Progenitor cell of endocrine pancreas (in vitro differentiated cells): ENCODE results near the gene IGSF22. TPM values are rescaled to one million over a fixed set of nuclear protein-coding genes. Genes with fewer than 3 reads are reported as not detected.

Experiments
- DNase-seq: peaks from one replicate; pipeline ENCODE4 v3.0.0; 2021; ENCODE audit warnings: low spot score; ENCODE audit not compliant: unreplicated experiment
- H3K27ac Mint-ChIP-seq: 2 replicates; pipeline ENCODE4 v1.8.0; 2021; ENCODE audit warnings: mild to moderate bottlenecking, moderate library complexity, mixed read lengths
- H3K27me3 Mint-ChIP-seq: 2 replicates; pipeline ENCODE4 v1.8.0; 2021; ENCODE audit warnings: mixed read lengths
- H3K36me3 Mint-ChIP-seq: 2 replicates; pipeline ENCODE4 v1.8.0; 2022; ENCODE audit warnings: mixed read lengths; ENCODE audit not compliant: insufficient read depth
- H3K4me1 Mint-ChIP-seq: 2 replicates; pipeline ENCODE4 v1.8.0; 2021; ENCODE audit warnings: low read depth, mixed read lengths
- H3K4me3 Mint-ChIP-seq: 2 replicates; pipeline ENCODE4 v1.8.0; 2021; ENCODE audit warnings: low read depth, mild to moderate bottlenecking, moderate library complexity, mixed read lengths
- H3K9me3 Mint-ChIP-seq: 2 replicates; pipeline ENCODE4 v1.8.0; 2021; ENCODE audit warnings: low read depth, mixed read lengths
- CTCF ChIP-seq: fragments of 200-600 bp; sonication (generic); IDR thresholded peaks from one replicate; pipeline ENCODE4 v1.5.0; 2021; ENCODE audit warnings: antibody characterized with exemption, mild to moderate bottlenecking; ENCODE audit not compliant: unreplicated experiment
- total RNA-seq: library from RNA; stranded (reverse); gene quantifications from 2 replicates; pipeline ENCODE4 v1.2.1, GENCODE V29; 2021

The IGSF22 gene
- total RNA-seq, 1 donor from 2014 or later: 1.3 TPM

GRCh38 chr11:18771266-18772035, 45.5 kb upstream of the IGSF22 start:
- no peak for TF ChIP-seq CTCF
- Mint-ChIP-seq H3K27me3 (no peaks in the 10 kb centered on the region), H3K27ac (no peak overlapping the region), H3K36me3 (no peaks in the 10 kb centered on the region), H3K4me1 (peaks cover 4% of the 10 kb centered on the region), H3K9me3 (no peaks in the 10 kb centered on the region), H3K4me3 (no peak overlapping the region)
- DNase-seq: no peak

DNA sequence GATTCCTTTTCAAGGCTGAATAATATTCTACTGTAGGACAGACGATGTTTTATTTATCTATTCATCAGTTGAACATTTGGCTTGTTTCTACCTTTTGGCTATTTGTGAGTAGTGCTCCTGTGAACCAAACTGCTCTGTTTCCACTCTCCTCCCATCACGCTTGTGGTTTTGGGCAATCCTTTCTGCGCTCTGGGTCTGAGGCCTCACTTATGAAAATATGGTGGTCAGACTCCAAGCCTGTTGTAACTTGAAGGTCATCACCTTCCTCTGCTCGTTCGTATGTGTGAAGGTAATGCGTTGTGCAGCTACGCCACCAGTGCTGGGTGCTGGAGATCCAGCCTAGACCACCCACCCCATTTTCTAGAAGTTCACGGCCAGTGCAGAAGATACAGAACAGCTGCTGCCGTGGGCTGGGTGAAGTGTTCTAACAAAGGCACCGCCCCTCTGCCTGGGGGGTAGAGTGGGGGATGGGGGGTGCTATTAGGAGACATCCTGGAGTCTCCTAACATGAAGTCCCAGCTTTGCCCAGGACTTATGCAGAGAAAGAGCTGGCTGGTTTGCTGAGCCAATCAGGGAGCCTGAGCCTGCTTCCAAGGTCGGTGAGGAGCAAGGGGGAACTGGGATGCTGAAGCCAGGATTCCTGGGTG, 44.6 kb upstream of the IGSF22 start:
- H3K9me3 Mint-ChIP-seq: no peaks in the 10 kb centered on the region
- TF ChIP-seq CTCF: no peak
- no peaks in the 10 kb centered on the region for H3K27me3 Mint-ChIP-seq
- H3K4me1 Mint-ChIP-seq: peaks cover 4% of the 10 kb centered on the region
- H3K36me3 Mint-ChIP-seq: no peaks in the 10 kb centered on the region
- H3K4me3 Mint-ChIP-seq: no peak overlapping the region
- no peak for DNase-seq
- no peak overlapping the region for H3K27ac Mint-ChIP-seq

- no peak for TF ChIP-seq CTCF
- no peak overlapping the region for H3K4me3 Mint-ChIP-seq
- DNase-seq: no peak
These were observed 43.9 kb upstream of the IGSF22 start for GRCh38 chr11:18769802-18770456.

DNA sequence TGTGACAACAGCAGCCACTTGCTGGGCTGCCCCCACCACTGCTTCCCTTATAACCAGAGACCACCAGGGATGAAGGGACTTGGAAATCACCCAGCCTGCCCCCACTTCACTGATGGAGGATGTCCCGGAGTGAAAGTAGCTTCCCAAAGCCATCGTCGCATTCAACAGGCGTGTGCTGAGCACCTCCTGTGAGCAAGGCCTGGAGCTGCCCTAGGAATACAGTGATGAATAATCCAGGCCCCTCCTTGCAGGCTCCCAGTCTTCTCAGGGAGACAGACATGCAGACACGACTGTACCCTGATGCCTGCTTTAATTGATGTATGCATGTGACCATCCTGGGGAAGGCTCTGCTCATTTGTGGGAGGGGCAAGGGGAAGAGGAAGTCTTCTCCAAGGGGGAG, 43.0 kb upstream of the IGSF22 start:
- Mint-ChIP-seq H3K9me3 (no peaks in the 10 kb centered on the region), H3K36me3 (no peaks in the 10 kb centered on the region), H3K4me3 (no peak overlapping the region), H3K27ac (no peak overlapping the region), H3K27me3 (no peaks in the 10 kb centered on the region), H3K4me1 (peaks cover 4% of the 10 kb centered on the region)
- TF ChIP-seq CTCF: no peak
- DNase-seq: no peak

More at GRCh38 chr11:18769802-18770456, 43.9 kb upstream of the IGSF22 start:
- no peaks in the 10 kb centered on the region for H3K36me3 Mint-ChIP-seq
- H3K27ac Mint-ChIP-seq: peak overlapping the region; percentile 82
- peaks cover 4% of the 10 kb centered on the region for H3K4me1 Mint-ChIP-seq
- no peaks in the 10 kb centered on the region for H3K27me3 Mint-ChIP-seq
- no peaks in the 10 kb centered on the region for H3K9me3 Mint-ChIP-seq

- no peak overlapping the region for H3K4me3 Mint-ChIP-seq
- H3K4me1 Mint-ChIP-seq: peaks cover 4% of the 10 kb centered on the region
- no peaks in the 10 kb centered on the region for H3K36me3 Mint-ChIP-seq
- H3K27ac Mint-ChIP-seq: no peak overlapping the region
- no peak for DNase-seq
- no peaks in the 10 kb centered on the region for H3K27me3 Mint-ChIP-seq
- no peak for TF ChIP-seq CTCF
- no peaks in the 10 kb centered on the region for H3K9me3 Mint-ChIP-seq
These were observed 42.5 kb upstream of the IGSF22 start for GRCh38 chr11:18768472-18768901.
